ENCODE results near the gene LYZL6.

Gene LYZL6

DNA sequence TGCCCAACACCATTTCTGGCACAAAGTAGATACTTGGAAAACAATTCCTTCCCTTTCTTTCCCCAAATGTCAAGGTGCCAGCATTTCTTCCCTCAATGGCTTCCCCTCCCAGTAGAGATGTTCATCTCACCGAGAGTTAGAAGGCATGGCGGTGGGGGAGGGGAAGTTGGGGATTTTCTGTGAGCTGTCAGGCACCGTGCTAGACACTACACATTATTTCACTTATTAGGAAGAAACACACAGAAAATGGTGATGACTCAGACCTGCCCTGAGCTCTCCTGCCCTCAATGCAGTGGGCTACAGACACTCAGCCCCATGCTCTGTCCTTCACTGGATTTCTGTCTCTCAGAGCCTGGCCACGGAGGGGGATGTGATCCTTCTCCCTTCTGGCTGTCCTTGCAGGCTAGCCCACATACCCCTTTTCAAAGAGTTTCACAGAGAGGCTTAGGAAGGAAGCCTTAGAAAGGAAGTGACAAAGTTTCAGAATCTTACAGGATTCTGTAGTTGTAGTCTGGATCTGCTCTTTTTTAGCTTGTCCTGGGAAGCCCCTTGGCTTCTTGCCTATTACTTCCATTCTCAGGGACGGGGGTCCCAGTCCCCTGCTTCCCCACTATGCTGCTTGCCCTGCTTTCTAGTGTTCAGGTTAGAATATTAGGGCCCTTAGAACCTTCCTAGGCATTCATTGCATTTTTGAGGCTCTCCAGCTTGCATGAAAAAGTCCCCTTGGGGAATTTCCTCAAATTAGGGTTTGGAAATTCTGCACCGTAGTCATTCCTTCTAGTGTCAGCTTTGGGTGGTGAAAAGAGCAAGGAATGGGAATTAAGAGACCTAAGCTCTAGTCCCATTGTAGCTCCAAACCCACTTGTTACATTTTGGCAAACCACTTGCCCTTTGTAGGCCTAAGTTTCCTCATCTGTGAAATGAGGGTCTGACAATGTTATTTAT lies 51.1 kb downstream of the LYZL6 start:
- Histone ChIP-seq H3K36me3 (ENCODE audit: insufficient read depth, low read length) (no peaks in the 10 kb centered on the region), H3K4me3 (ENCODE audit: low read depth in 1 of 2, low read length in 2 of 2) (no peak overlapping the region), H3K79me2 (ENCODE audit: insufficient read depth, low read length) (no peaks in the 10 kb centered on the region), H3K9me3 (ENCODE audit: insufficient read depth, low read length, severe bottlenecking) (no peaks in the 10 kb centered on the region), H3K4me2 (ENCODE audit: insufficient read depth, low read length) (no peak overlapping the region), H4K20me1 (ENCODE audit: insufficient read depth, low read length) (no peaks in the 10 kb centered on the region), H3K27ac (ENCODE audit: low read length) (no peak overlapping the region), H3K9ac (ENCODE audit: low read depth, low read length) (no peak overlapping the region), H3K4me1 (ENCODE audit: insufficient read depth, low read length) (peaks cover 15% of the 10 kb centered on the region), H3K27me3 (ENCODE audit: insufficient read depth, low read length, poor library complexity) (no peaks in the 10 kb centered on the region), H2AFZ (ENCODE audit: low read depth, low read length) (no peak overlapping the region)
- DNase-seq: no peak
- no peak for ATAC-seq (ENCODE audit: insufficient read depth, low read depth)
- no peak for TF ChIP-seq EZH2 (IDR thresholded peaks at IDR 0.05; ENCODE audit: borderline replicate concordance, low read depth, low read length, severe bottlenecking)
- TF ChIP-seq, protein P1, sequence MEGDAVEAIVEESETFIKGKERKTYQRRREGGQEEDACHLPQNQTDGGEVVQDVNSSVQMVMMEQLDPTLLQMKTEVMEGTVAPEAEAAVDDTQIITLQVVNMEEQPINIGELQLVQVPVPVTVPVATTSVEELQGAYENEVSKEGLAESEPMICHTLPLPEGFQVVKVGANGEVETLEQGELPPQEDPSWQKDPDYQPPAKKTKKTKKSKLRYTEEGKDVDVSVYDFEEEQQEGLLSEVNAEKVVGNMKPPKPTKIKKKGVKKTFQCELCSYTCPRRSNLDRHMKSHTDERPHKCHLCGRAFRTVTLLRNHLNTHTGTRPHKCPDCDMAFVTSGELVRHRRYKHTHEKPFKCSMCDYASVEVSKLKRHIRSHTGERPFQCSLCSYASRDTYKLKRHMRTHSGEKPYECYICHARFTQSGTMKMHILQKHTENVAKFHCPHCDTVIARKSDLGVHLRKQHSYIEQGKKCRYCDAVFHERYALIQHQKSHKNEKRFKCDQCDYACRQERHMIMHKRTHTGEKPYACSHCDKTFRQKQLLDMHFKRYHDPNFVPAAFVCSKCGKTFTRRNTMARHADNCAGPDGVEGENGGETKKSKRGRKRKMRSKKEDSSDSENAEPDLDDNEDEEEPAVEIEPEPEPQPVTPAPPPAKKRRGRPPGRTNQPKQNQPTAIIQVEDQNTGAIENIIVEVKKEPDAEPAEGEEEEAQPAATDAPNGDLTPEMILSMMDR (IDR thresholded peaks at IDR 0.05; ENCODE audit: borderline replicate concordance, extremely low read depth, low read length, poor library complexity, severe bottlenecking): no peak

GRCh38 chr17:35891269-35891668 lies 52.2 kb downstream of the LYZL6 start:
- no peak overlapping the region for H3K4me2 ChIP-seq (ENCODE audit: insufficient read depth, low read length)
- DNase-seq: peak; percentile 55
- H3K9me3 ChIP-seq (ENCODE audit: insufficient read depth, low read length, severe bottlenecking): no peaks in the 10 kb centered on the region
- H3K27me3 ChIP-seq (ENCODE audit: insufficient read depth, low read length, poor library complexity): no peaks in the 10 kb centered on the region
- TF ChIP-seq, protein P1 (IDR thresholded peaks at IDR 0.05; ENCODE audit: borderline replicate concordance, extremely low read depth, low read length, poor library complexity, severe bottlenecking): no peak
- TF ChIP-seq EZH2 (IDR thresholded peaks at IDR 0.05; ENCODE audit: borderline replicate concordance, low read depth, low read length, severe bottlenecking): no peak
- no peaks in the 10 kb centered on the region for H4K20me1 ChIP-seq (ENCODE audit: insufficient read depth, low read length)
- H3K36me3 ChIP-seq (ENCODE audit: insufficient read depth, low read length): no peaks in the 10 kb centered on the region
- no peak overlapping the region for H2AFZ ChIP-seq (ENCODE audit: low read depth, low read length)
- H3K4me1 ChIP-seq (ENCODE audit: insufficient read depth, low read length): peaks cover 15% of the 10 kb centered on the region
- no peak overlapping the region for H3K4me3 ChIP-seq (ENCODE audit: low read depth in 1 of 2, low read length in 2 of 2)
- ATAC-seq (ENCODE audit: insufficient read depth, low read depth): peak; percentile 75
- H3K27ac ChIP-seq (ENCODE audit: low read length): peak overlapping the region; percentile 41
- H3K79me2 ChIP-seq (ENCODE audit: insufficient read depth, low read length): no peaks in the 10 kb centered on the region
- no peak overlapping the region for H3K9ac ChIP-seq (ENCODE audit: low read depth, low read length)

DNA sequence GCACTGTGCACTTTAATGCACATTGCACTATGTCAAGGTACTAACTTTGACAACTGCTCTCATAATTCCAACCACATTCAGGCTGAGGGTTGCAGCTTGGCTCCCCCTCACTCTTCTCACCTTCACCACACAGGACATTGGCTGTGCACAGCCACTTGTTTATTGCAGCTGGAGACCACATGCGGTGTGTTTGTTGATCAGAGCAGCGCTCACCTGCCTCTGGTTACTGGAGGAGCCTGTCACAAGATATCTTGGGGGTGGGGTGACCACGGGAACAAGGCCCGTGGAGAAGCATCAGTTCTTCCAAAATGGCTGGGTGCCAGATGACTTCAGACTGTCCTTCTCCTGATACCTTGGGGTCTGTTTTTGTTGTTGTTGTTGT lies 52.7 kb downstream of the LYZL6 start:
- TF ChIP-seq EZH2 (IDR thresholded peaks at IDR 0.05; ENCODE audit: borderline replicate concordance, low read depth, low read length, severe bottlenecking): no peak
- TF ChIP-seq, protein P1 (IDR thresholded peaks at IDR 0.05; ENCODE audit: borderline replicate concordance, extremely low read depth, low read length, poor library complexity, severe bottlenecking): no peak
- H3K4me2 ChIP-seq (ENCODE audit: insufficient read depth, low read length): no peak overlapping the region
- DNase-seq: peak; percentile 55

More for the DNA sequence above, 52.7 kb downstream of the LYZL6 start:
- H2AFZ ChIP-seq (ENCODE audit: low read depth, low read length): no peak overlapping the region
- H3K4me1 ChIP-seq (ENCODE audit: insufficient read depth, low read length): peaks cover 15% of the 10 kb centered on the region
- no peaks in the 10 kb centered on the region for H3K36me3 ChIP-seq (ENCODE audit: insufficient read depth, low read length)
- no peak overlapping the region for H3K4me3 ChIP-seq (ENCODE audit: low read depth in 1 of 2, low read length in 2 of 2)
- peak overlapping the region; percentile 41 for H3K27ac ChIP-seq (ENCODE audit: low read length)
- no peaks in the 10 kb centered on the region for H4K20me1 ChIP-seq (ENCODE audit: insufficient read depth, low read length)
- peak; percentile 75 for ATAC-seq (ENCODE audit: insufficient read depth, low read depth)
- no peaks in the 10 kb centered on the region for H3K9me3 ChIP-seq (ENCODE audit: insufficient read depth, low read length, severe bottlenecking)
- no peak overlapping the region for H3K9ac ChIP-seq (ENCODE audit: low read depth, low read length)
- H3K79me2 ChIP-seq (ENCODE audit: insufficient read depth, low read length): no peaks in the 10 kb centered on the region
- H3K27me3 ChIP-seq (ENCODE audit: insufficient read depth, low read length, poor library complexity): no peaks in the 10 kb centered on the region
